ENCODE measurements around the gene NCAM1. TPM values are rescaled to one million over a fixed set of nuclear protein-coding genes. Genes with fewer than 3 reads are reported as not detected.

Gene NCAM1
- total RNA-seq, 1 experiment from 2014 or later = 0.22 TPM

- Histone ChIP-seq H3K27me3 (ENCODE audit: insufficient read depth, low read length) (peaks cover 3% of the 10 kb centered on the region; the same call in 1 of the 2 replicates), H3K36me3 (ENCODE audit: control insufficient read depth in 1 of 2, insufficient read depth in 2 of 2, low read length in 2 of 2) (no peaks in the 10 kb centered on the region), H3K4me2 (ENCODE audit: low read length) (no peak overlapping the region), H3K79me2 (ENCODE audit: insufficient read depth, low read length) (no peaks in the 10 kb centered on the region), H4K20me1 (ENCODE audit: insufficient read depth) (no peaks in the 10 kb centered on the region; the same call in 1 of the 2 replicates), H3K4me1 (ENCODE audit: control insufficient read depth in 1 of 2, insufficient read depth in 2 of 2, low read length in 2 of 2) (no peaks in the 10 kb centered on the region), H2AFZ (ENCODE audit: low read depth, low read length, poor library complexity, severe bottlenecking) (no peak overlapping the region), H3K9me2 (ENCODE audit: insufficient read depth) (no peaks in the 10 kb centered on the region), H3K9ac (ENCODE audit: low read length) (no peak overlapping the region), H3K4me3 (replicated peaks in 1 of 2; ENCODE audit: low read depth in 1 of 2, low read length in 2 of 2) (no peak overlapping the region), H3K27ac (ENCODE audit: low read depth, low read length) (no peak overlapping the region), H3K9me3 (ENCODE audit: control insufficient read depth in 1 of 2, insufficient read depth in 1 of 2, low read depth in 1 of 2, low read length in 2 of 2) (no peaks in the 10 kb centered on the region)
- no TSS peak for BruUV-seq (replicated peaks)
- TF ChIP-seq EZH2 (IDR thresholded peaks at IDR 0.05) (no peak), REST (IDR thresholded peaks at IDR 0.05; ENCODE audit: low read depth) (no peak), ZFX (IDR thresholded peaks at IDR 0.05) (no peak), SRF (IDR thresholded peaks at IDR 0.05; ENCODE audit: low read depth) (no peak), YY1 (IDR thresholded peaks at IDR 0.05; ENCODE audit: extremely low read depth, insufficient replicate concordance, low read depth, low read length) (no peak), POLR2A (IDR thresholded peaks at IDR 0.05; ENCODE audit: borderline replicate concordance, extremely low read depth, insufficient read depth, insufficient read length) (no peak), ELF1 (IDR thresholded peaks at IDR 0.05; ENCODE audit: borderline replicate concordance, low read depth) (no peak)
- TF ChIP-seq, protein P1, sequence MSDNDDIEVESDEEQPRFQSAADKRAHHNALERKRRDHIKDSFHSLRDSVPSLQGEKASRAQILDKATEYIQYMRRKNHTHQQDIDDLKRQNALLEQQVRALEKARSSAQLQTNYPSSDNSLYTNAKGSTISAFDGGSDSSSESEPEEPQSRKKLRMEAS (IDR thresholded peaks at IDR 0.05) = no peak
- TF ChIP-seq, protein P2, sequence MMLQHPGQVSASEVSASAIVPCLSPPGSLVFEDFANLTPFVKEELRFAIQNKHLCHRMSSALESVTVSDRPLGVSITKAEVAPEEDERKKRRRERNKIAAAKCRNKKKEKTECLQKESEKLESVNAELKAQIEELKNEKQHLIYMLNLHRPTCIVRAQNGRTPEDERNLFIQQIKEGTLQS (IDR thresholded peaks at IDR 0.05) = no peak
- no peak for DNase-seq (ENCODE audit: low read depth, low spot score)
- no peak for ATAC-seq
- CTCF ChIA-PET = no interaction called here
- POLR2A ChIA-PET = no interaction called here
- intact Hi-C loops (cut with micrococcal nuclease) = no loop called here
- RAD21 ChIA-PET (ENCODE audit: low non-redundant PET in 1 of 2, low total read pairs in 2 of 2, uncharacterized antibody in 2 of 2, unreplicated experiment in 2 of 2) = no interaction called here
Observed at GRCh38 chr11:113046866-113047265, 85.6 kb downstream of the NCAM1 start.
